Neutrophil (primary cell): Measurements from ENCODE around the gene TSPYL4.

Source experiments
- H3K27ac ChIP-seq: fragments of 200-600 bp; sonication (generic); 2 replicates; pipeline ENCODE4 v1.5.1; 2016; ENCODE audit warnings: mild to moderate bottlenecking, moderate library complexity
- H3K27me3 ChIP-seq: fragments of 200-600 bp; sonication (generic); 2 replicates; pipeline ENCODE4 v1.6.0; 2016; ENCODE audit warnings: mild to moderate bottlenecking
- H3K36me3 ChIP-seq: fragments of 200-600 bp; sonication (generic); 2 replicates; pipeline ENCODE4 v1.5.1; 2017
- H3K4me1 ChIP-seq, 2 experiments: fragments of 200-600 bp in 1 of 2; sonication (generic) in 1 of 2; 1 replicate in 1 of 2; 2 replicates in 1 of 2; pipeline versions ENCODE4 v1.5.1 to v1.6.1; 2013 to 2016; ENCODE audit warnings: low read depth in 1 of 2, low read length in 1 of 2, mild to moderate bottlenecking in 1 of 2, moderate library complexity in 1 of 2; ENCODE audit not compliant: control insufficient read depth in 1 of 2, insufficient read depth in 1 of 2
- H3K4me3 ChIP-seq, 2 experiments: fragments of 200-600 bp in 1 of 2; sonication (generic) in 1 of 2; 1 replicate in 1 of 2; 2 replicates in 1 of 2; pipeline ENCODE4 v1.5.1; 2013 to 2016; ENCODE audit warnings: low read depth in 1 of 2, low read length in 1 of 2, mild to moderate bottlenecking in 1 of 2, moderate library complexity in 1 of 2
- H3K9me3 ChIP-seq: fragments of 200-600 bp; sonication (generic); 2 replicates; pipeline ENCODE4 v1.5.1; 2016
- CTCF ChIP-seq: fragments of 200-600 bp; sonication (generic); IDR thresholded peaks from 2 replicates; pipeline ENCODE4 v1.5.1; 2016; ENCODE audit warnings: antibody characterized with exemption

The TSPYL4 gene

GRCh38 chr6:116279232-116280160, 25.6 kb upstream of the TSPYL4 start, which contains the start of gene TSPYL1:
TSS of gene TSPYL1 (minus strand) at chr6:116279930. CDS start at chr6:116279830, 100 bp downstream.
- peaks cover 41 to 43% of the 10 kb centered on the region in 2 experiments for H3K4me1 ChIP-seq
- H3K9me3 ChIP-seq, result no peaks in the 10 kb centered on the region
- no peaks in the 10 kb centered on the region for H3K27me3 ChIP-seq
- H3K4me3 ChIP-seq, result peak within 1 kb of the TSS; percentile 87 to 89
- H3K27ac ChIP-seq, result peak within 1 kb of the TSS; percentile 92
- no peaks in the 10 kb centered on the region for H3K36me3 ChIP-seq
- peak; percentile 33 for TF ChIP-seq CTCF

GRCh38 chr6:116278854-116279231, 25.0 kb upstream of the TSPYL4 start:
- TF ChIP-seq CTCF, result no peak
- H3K27ac ChIP-seq, result peak overlapping the region; percentile 92
- H3K36me3 ChIP-seq, result peaks cover 6% of the 10 kb centered on the region
- peaks cover 41 to 43% of the 10 kb centered on the region in 2 experiments for H3K4me1 ChIP-seq
- peak overlapping the region; percentile 87 to 89 for H3K4me3 ChIP-seq
- no peaks in the 10 kb centered on the region for H3K9me3 ChIP-seq
- H3K27me3 ChIP-seq, result no peaks in the 10 kb centered on the region

- Histone ChIP-seq H3K4me1 (peaks cover 41 to 43% of the 10 kb centered on the region in 2 experiments), H3K27ac (peak overlapping the region; percentile 92), H3K4me3 (peak overlapping the region; percentile 87 to 89)
Measured at GRCh38 chr6:116278481-116278829, 24.6 kb upstream of the TSPYL4 start.

GRCh38 chr6:116277124-116277523, 23.2 kb upstream of the TSPYL4 start:
- peaks cover 14% of the 10 kb centered on the region for H3K36me3 ChIP-seq
- H3K9me3 ChIP-seq, result no peaks in the 10 kb centered on the region
- no peak for TF ChIP-seq CTCF
- peaks cover 41 to 43% of the 10 kb centered on the region in 2 experiments for H3K4me1 ChIP-seq
- peak overlapping the region in 1 of 2 experiments; percentile 87 for H3K4me3 ChIP-seq
- H3K27me3 ChIP-seq, result no peaks in the 10 kb centered on the region
- peak overlapping the region; percentile 68 for H3K27ac ChIP-seq

More at GRCh38 chr6:116278481-116278829, 24.6 kb upstream of the TSPYL4 start:
- no peak for TF ChIP-seq CTCF
- Histone ChIP-seq H3K9me3 (no peaks in the 10 kb centered on the region), H3K36me3 (peaks cover 8% of the 10 kb centered on the region), H3K27me3 (no peaks in the 10 kb centered on the region)

GRCh38 chr6:116271149-116271708, 17.4 kb upstream of the TSPYL4 start:
- H3K27ac ChIP-seq, result no peak overlapping the region
- H3K36me3 ChIP-seq, result peaks cover 14% of the 10 kb centered on the region
- peaks cover 5 to 6% of the 10 kb centered on the region in 2 experiments for H3K4me1 ChIP-seq
- TF ChIP-seq CTCF, result no peak
- no peaks in the 10 kb centered on the region for H3K27me3 ChIP-seq
- no peaks in the 10 kb centered on the region for H3K9me3 ChIP-seq
- H3K4me3 ChIP-seq, result no peak overlapping the region
